Bronchial epithelial cell (primary cell): ENCODE results near the gene OVOL2. TPM values are rescaled to one million over a fixed set of nuclear protein-coding genes. Genes with fewer than 3 reads are reported as not detected.

Source experiments
- DNase-seq: peaks from one replicate; pipeline ENCODE4 v3.0.0-alpha.2; 2010; ENCODE audit warnings: low read depth
- FAIRE-seq: peaks from 2 replicates; lab custom pipeline; 2011; peaks lifted over from hg19 to GRCh38; lab: Jason Lieb, UNC
- H3K27me3 ChIP-seq: 2 replicates; pipeline ENCODE4 v1.5.1; 2011; ENCODE audit warnings: low read length; ENCODE audit not compliant: control insufficient read depth, insufficient read depth
- H3K36me3 ChIP-seq: 2 replicates; pipeline ENCODE4 v1.5.1; 2011; ENCODE audit warnings: low read length; ENCODE audit not compliant: control insufficient read depth, insufficient read depth
- H3K4me3 ChIP-seq: 2 replicates; pipeline ENCODE4 v1.5.1; 2011; ENCODE audit warnings: mild to moderate bottlenecking, low read depth, low read length, control low read depth
- total RNA-seq: library from RNA; depleted of rRNA; stranded (reverse); fragments of >200 nt; gene quantifications from 2 replicates; pipeline ENCODE4 v1.2.1, GENCODE V29; 2014
- TF ChIP-seq, protein P1 (sequence below): IDR thresholded peaks from 2 replicates; pipeline ENCODE4 v1.5.1; 2011; ENCODE audit warnings: mild to moderate bottlenecking, moderate library complexity, low read length, control low read depth, inconsistent platforms; ENCODE audit not compliant: insufficient read depth, severe bottlenecking

Gene OVOL2
- total RNA-seq, 1 donor from 2014 or later, result 27.6 TPM

DNA sequence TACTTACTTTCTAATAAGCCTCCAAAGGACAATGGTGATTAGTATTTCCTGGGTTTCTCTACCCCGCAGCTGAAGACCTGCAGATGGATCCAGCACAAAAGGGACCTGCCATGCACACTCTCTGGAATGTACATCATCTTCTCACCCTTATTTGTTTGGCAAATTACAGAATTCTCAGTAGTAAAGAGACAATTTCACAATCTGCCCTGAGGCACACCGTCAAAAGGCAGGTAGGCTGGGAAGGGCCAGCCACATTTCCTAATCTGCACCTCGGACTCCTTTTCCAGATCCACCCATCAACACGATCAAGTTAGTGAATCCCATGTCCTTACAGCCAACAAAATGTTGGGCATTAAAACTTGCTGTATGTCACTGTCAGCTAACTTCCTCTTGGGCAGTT is 4.9 kb downstream of the OVOL2 start:
- peak; percentile 81 for FAIRE-seq

DNA sequence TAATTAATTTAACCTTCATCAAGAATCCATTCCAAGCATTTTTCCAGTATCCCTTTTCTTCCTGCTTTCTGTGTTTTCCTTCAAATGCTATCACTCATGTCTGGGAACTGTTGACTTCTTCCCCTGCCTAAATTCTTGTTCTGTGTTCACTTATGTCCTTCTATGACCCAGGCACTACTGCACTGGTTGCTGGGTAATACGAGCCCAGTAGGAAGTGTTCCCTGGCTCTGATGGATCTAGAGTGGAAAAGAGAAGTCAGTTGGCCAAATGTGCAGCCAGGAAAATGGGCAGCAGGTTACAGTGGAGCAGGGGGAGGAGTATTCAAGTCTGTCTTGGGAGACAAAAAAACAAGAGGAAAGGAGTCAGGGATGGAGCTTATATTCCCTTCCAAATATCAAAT is 7.1 kb downstream of the OVOL2 start:
- Histone ChIP-seq H3K4me3 (no peak overlapping the region), H3K36me3 (no peaks in the 10 kb centered on the region), H3K27me3 (no peaks in the 10 kb centered on the region)
- no peak for DNase-seq
- TF ChIP-seq, protein P1, sequence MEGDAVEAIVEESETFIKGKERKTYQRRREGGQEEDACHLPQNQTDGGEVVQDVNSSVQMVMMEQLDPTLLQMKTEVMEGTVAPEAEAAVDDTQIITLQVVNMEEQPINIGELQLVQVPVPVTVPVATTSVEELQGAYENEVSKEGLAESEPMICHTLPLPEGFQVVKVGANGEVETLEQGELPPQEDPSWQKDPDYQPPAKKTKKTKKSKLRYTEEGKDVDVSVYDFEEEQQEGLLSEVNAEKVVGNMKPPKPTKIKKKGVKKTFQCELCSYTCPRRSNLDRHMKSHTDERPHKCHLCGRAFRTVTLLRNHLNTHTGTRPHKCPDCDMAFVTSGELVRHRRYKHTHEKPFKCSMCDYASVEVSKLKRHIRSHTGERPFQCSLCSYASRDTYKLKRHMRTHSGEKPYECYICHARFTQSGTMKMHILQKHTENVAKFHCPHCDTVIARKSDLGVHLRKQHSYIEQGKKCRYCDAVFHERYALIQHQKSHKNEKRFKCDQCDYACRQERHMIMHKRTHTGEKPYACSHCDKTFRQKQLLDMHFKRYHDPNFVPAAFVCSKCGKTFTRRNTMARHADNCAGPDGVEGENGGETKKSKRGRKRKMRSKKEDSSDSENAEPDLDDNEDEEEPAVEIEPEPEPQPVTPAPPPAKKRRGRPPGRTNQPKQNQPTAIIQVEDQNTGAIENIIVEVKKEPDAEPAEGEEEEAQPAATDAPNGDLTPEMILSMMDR, result no peak
- FAIRE-seq, result no peak

More for the DNA sequence above, 4.9 kb downstream of the OVOL2 start:
- TF ChIP-seq, protein P1, result no peak
- Histone ChIP-seq H3K4me3 (no peak overlapping the region), H3K36me3 (no peaks in the 10 kb centered on the region), H3K27me3 (no peaks in the 10 kb centered on the region)
- DNase-seq, result peak; percentile 12

DNA sequence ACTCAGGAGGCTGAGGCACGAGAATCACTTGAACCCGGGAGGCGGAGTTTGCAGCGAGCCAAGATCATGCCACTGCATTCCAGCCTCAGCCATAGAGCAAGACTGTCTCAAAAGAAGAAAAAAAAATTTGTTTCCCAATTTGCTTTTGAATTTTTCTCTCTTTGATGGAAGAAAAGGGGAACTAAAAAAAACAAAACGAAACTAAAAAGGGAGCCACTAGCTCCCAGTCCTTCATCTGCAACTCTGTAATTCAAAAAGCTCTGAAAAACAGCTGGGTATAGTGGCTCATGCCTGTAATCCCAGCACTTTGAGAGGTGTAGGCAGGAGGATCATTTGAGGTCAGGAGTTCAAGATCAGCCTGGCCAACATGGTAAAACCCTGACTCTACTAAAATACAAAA is 9.5 kb downstream of the OVOL2 start:
- Histone ChIP-seq H3K4me3 (no peak overlapping the region), H3K36me3 (peaks cover 2% of the 10 kb centered on the region), H3K27me3 (no peaks in the 10 kb centered on the region)
- DNase-seq (no peak), FAIRE-seq (no peak)
- TF ChIP-seq, protein P1, result no peak

DNA sequence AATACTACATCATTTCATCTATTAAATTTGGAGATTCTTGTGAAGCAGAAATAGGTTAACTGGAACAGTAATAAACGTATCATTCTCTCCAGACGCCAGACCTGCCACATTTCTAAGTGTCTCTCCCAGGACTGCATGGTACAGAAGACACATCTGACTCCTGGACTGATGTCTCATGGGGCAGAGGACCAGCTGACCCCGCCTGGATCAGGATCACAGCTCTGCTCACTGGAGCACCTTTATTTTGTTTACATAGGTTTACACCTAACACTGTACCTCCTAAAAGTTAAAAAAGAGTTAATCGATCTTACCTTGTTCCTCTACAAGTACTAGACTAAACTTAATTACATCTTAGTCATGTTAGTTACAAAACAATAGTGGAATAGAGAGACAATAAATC is 11.2 kb downstream of the OVOL2 start:
- no peak overlapping the region for H3K4me3 ChIP-seq
- TF ChIP-seq, protein P1, result no peak
- FAIRE-seq, result no peak
- no peaks in the 10 kb centered on the region for H3K27me3 ChIP-seq
- peaks cover 2% of the 10 kb centered on the region for H3K36me3 ChIP-seq
- DNase-seq, result no peak

DNA sequence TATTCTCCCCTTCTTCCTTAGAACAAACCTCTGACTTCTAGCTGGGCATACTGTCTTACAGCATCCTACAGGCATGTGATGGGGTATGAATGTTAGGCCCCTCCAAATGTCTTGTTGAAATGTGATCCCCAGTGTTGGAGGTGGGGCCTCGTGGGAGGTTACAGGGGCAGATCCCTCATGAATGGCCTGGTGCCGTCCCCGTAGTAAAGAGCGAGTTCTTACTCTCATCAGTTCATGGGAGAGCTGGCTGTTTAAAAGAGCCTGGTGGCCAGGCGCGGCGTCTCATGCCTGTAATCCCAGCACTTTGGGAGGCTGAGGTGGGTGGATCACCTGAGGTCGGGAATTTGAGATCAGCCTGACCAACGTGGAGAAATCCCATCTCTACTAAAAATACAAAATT is 15.5 kb downstream of the OVOL2 start:
- no peak for FAIRE-seq
- no peak for DNase-seq
- no peaks in the 10 kb centered on the region for H3K27me3 ChIP-seq
- H3K4me3 ChIP-seq, result no peak overlapping the region
- peaks cover 11% of the 10 kb centered on the region for H3K36me3 ChIP-seq
- TF ChIP-seq, protein P1, result no peak

DNA sequence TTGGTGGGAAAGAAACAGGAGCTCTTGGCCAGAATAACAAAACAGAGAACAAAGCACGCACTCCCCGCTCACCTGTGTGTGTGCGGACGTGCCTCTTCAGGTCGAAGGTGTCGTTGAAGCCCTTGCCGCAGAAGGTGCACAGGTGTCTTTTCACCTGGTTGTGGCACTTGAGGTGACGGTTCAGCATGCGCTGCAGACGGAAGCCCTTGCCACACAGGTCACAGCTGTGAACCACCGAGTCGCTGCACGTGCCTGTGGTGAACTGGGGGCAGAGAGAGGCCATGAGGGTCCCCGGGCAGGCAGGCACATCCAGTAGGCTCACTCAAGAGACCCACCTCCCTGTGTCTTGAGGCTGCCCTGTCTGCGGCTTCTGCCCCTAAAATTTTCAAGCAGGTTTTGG is 16.3 kb downstream of the OVOL2 start:
- TF ChIP-seq, protein P1, result no peak
- Histone ChIP-seq H3K27me3 (no peaks in the 10 kb centered on the region), H3K36me3 (peaks cover 14% of the 10 kb centered on the region), H3K4me3 (no peak overlapping the region)
- DNase-seq, result no peak
- FAIRE-seq, result no peak
